Activated CD4-positive, alpha-beta T cell treated with anti-CD3 and anti-CD28 coated beads for 36 hours (primary cell): ENCODE data around the gene LPCAT3. TPM values are rescaled to one million over a fixed set of nuclear protein-coding genes. Genes with fewer than 3 reads are reported as not detected.
"Not testable (repeated sequence)": the region's sequence is repeated elsewhere in the genome, so short reads cannot be mapped to it uniquely, and the experiment has no call there.

Experiments
- ATAC-seq: fragments of 200-7000 bp; cut with Tn5 transposase; one replicate; pipeline ENCODE4 v1.10.0; 2021; ENCODE audit warnings: mild to moderate bottlenecking, moderate library complexity
- CTCF ChIA-PET: fragments of 350-600 bp; sonication (Branson Sonifier 250); formaldehyde crosslinking; loops from one replicate; lab custom pipeline; 2021; ENCODE audit warnings: antibody characterized with exemption; lab: Charles Lee
- POLR2A ChIA-PET: fragments of 350-600 bp; sonication (Branson Sonifier 250); formaldehyde crosslinking; loops from one replicate; lab custom pipeline; 2021; ENCODE audit warnings: antibody characterized with exemption, inconsistent platforms; lab: Charles Lee
- DNase-seq: peaks from one replicate; pipeline ENCODE4 v3.0.0-alpha.2; 2020
- H3K27ac Mint-ChIP-seq: one replicate; pipeline ENCODE4 v1.8.0; 2021; ENCODE audit warnings: mixed read lengths
- H3K27me3 Mint-ChIP-seq: one replicate; pipeline ENCODE4 v1.8.0; 2021; ENCODE audit warnings: mixed read lengths
- H3K36me3 Mint-ChIP-seq: one replicate; pipeline ENCODE4 v1.8.0; 2021; ENCODE audit warnings: low read depth, mixed read lengths
- H3K4me1 Mint-ChIP-seq: one replicate; pipeline ENCODE4 v1.8.0; 2021; ENCODE audit warnings: mixed read lengths
- H3K4me3 Mint-ChIP-seq: one replicate; pipeline ENCODE4 v1.8.0; 2021; ENCODE audit warnings: mild to moderate bottlenecking, moderate library complexity, mixed read lengths
- H3K9me3 Mint-ChIP-seq: one replicate; pipeline ENCODE4 v1.8.0; 2021; ENCODE audit warnings: low read depth, mixed read lengths
- intact Hi-C, 2 experiments: fragments of 100-400 bp; cut with DNase I in 1 of 2; cut with micrococcal nuclease in 1 of 2; formaldehyde crosslinking; loops; one replicate each; pipeline versions ENCODE4 v1.14.2 to v1.15.1; 2022 to 2024; cut with DNase I, micrococcal nuclease
- total RNA-seq, 2 experiments: library from RNA; stranded (reverse); gene quantifications; one replicate each; pipeline ENCODE4 v1.2.3, GENCODE V29; 2021

Gene LPCAT3
- total RNA-seq, 2 experiments from 2014 or later, result 20.8 to 28.0 TPM

DNA sequence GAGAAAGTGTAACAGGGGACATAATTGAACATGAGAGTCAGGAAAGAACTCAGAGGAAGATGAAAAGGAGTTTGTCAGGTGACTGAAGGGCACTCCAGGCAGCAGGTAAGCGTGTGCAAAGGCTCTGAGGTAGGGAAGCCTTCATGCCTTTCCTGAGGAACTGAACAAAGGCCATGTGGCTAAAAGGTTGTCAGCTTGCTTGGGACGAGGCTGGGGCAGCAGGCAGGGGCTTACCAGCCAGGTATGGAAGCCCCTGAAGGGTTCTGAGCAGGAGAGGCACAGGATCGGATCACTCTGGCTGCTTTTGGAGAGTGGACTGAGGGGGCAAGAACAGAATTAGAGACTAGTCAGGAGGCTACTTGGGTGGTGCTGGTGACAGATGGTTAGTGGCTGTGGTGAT, 5.2 kb downstream of the LPCAT3 start:
- no peaks in the 10 kb centered on the region for H3K9me3 Mint-ChIP-seq
- ChIA-PET POLR2A (no interaction called here), CTCF (interaction anchor here (1.7 kb wide), 1 partner anchor 15 kb away, joined by 3 read pairs; no protein-coding TSS in a partner anchor)
- no peak overlapping the region for H3K4me3 Mint-ChIP-seq
- ATAC-seq, result no peak
- H3K36me3 Mint-ChIP-seq, result peaks cover 11% of the 10 kb centered on the region
- no peak overlapping the region for H3K27ac Mint-ChIP-seq
- H3K27me3 Mint-ChIP-seq, result no peaks in the 10 kb centered on the region
- DNase-seq, result no peak
- peaks cover 26% of the 10 kb centered on the region for H3K4me1 Mint-ChIP-seq
- intact Hi-C loops, result no loop called here

GRCh38 chr12:7012024-7012607, 6.2 kb downstream of the LPCAT3 start:
- ChIA-PET CTCF (interaction anchor here (0.7 to 1.7 kb wide), 2 partner anchors 14 to 1027 kb away, joined by 3 read pairs; no protein-coding TSS in a partner anchor), POLR2A (interaction anchor here (0.7 kb wide), 1 partner anchor 191 kb away, joined by 3 read pairs; no protein-coding TSS in a partner anchor)
- Mint-ChIP-seq H3K27me3 (no peaks in the 10 kb centered on the region), H3K4me1 (peaks cover 19% of the 10 kb centered on the region), H3K27ac (no peak overlapping the region), H3K36me3 (peaks cover 13% of the 10 kb centered on the region), H3K4me3 (no peak overlapping the region), H3K9me3 (no peaks in the 10 kb centered on the region)
- DNase-seq (no peak), ATAC-seq (no peak)
- intact Hi-C loops, result no loop called here

- H3K9me3 Mint-ChIP-seq, H3K27me3 Mint-ChIP-seq, H3K27ac Mint-ChIP-seq, intact Hi-C loops, DNase-seq, ATAC-seq, H3K4me3 Mint-ChIP-seq: not testable (repeated sequence)
- Mint-ChIP-seq H3K4me1 (peaks cover 12% of the 10 kb centered on the region), H3K36me3 (peaks cover 17% of the 10 kb centered on the region)
- ChIA-PET CTCF (interaction anchor here (1.7 kb wide), 1 partner anchor 13 kb away, joined by 3 read pairs; no protein-coding TSS in a partner anchor), POLR2A (interaction anchor here (0.7 kb wide), 1 partner anchor 190 kb away, joined by 3 read pairs; no protein-coding TSS in a partner anchor)
Observed at GRCh38 chr12:7011398-7011797, 6.9 kb downstream of the LPCAT3 start.

GRCh38 chr12:7009512-7009911, 8.8 kb downstream of the LPCAT3 start:
- POLR2A ChIA-PET, result no interaction called here
- H3K4me3 Mint-ChIP-seq, result no peak overlapping the region

GRCh38 chr12:7008864-7009263, 9.4 kb downstream of the LPCAT3 start:
- Mint-ChIP-seq H3K4me3 (no peak overlapping the region), H3K27ac (no peak overlapping the region), H3K36me3 (peaks cover 17% of the 10 kb centered on the region), H3K4me1 (peaks cover 14% of the 10 kb centered on the region), H3K27me3 (no peaks in the 10 kb centered on the region), H3K9me3 (no peaks in the 10 kb centered on the region)
- no peak for DNase-seq
- no peak for ATAC-seq
- intact Hi-C loops, result no loop called here
- ChIA-PET CTCF (interaction anchor here (1.0 kb wide), 1 partner anchor 9 kb away, joined by 4 read pairs; the partner anchor contains the start of gene LPCAT3), POLR2A (no interaction called here)

More at GRCh38 chr12:7009512-7009911, 8.8 kb downstream of the LPCAT3 start:
- DNase-seq, result no peak
- ATAC-seq, result no peak
- no peaks in the 10 kb centered on the region for H3K27me3 Mint-ChIP-seq
- H3K27ac Mint-ChIP-seq, result no peak overlapping the region
- peaks cover 14% of the 10 kb centered on the region for H3K36me3 Mint-ChIP-seq
- H3K4me1 Mint-ChIP-seq, result peaks cover 11% of the 10 kb centered on the region
- H3K9me3 Mint-ChIP-seq, result no peaks in the 10 kb centered on the region
- CTCF ChIA-PET, result interaction anchor here (1.2 to 1.6 kb wide), 2 partner anchors 9 to 102 kb away, joined by 5 read pairs; partner anchors contain the start of gene LPCAT3
- intact Hi-C loops, result no loop called here

GRCh38 chr12:7006639-7007038, 11.6 kb downstream of the LPCAT3 start:
- H3K4me3 Mint-ChIP-seq, result no peak overlapping the region
- no peak for DNase-seq
- H3K4me1 Mint-ChIP-seq, result peaks cover 11% of the 10 kb centered on the region
- no peaks in the 10 kb centered on the region for H3K9me3 Mint-ChIP-seq
- intact Hi-C loops, result no loop called here
- H3K36me3 Mint-ChIP-seq, result peaks cover 24% of the 10 kb centered on the region
- H3K27ac Mint-ChIP-seq, result no peak overlapping the region
- CTCF ChIA-PET, result interaction anchor here (0.9 kb wide), 1 partner anchor 49 kb away, joined by 3 read pairs; no protein-coding TSS in a partner anchor
- H3K27me3 Mint-ChIP-seq, result no peaks in the 10 kb centered on the region
- POLR2A ChIA-PET, result no interaction called here
- no peak for ATAC-seq

- CTCF ChIA-PET, result interaction anchor here (0.8 to 1.1 kb wide), 4 partner anchors 9 to 106 kb away, joined by 3 to 7 read pairs (median 4); no protein-coding TSS in a partner anchor
- POLR2A ChIA-PET, result interaction anchor here (0.6 to 0.7 kb wide), 2 partner anchors 23 to 66 kb away, joined by 3 read pairs; no protein-coding TSS in a partner anchor
- Mint-ChIP-seq H3K36me3 (peaks cover 27% of the 10 kb centered on the region), H3K4me1 (peaks cover 11% of the 10 kb centered on the region), H3K4me3 (no peak overlapping the region), H3K27me3 (no peaks in the 10 kb centered on the region), H3K9me3 (no peaks in the 10 kb centered on the region), H3K27ac (no peak overlapping the region)
- DNase-seq (no peak), ATAC-seq (no peak)
- intact Hi-C loops, result no loop called here
Observed at GRCh38 chr12:7005311-7005710, 13.0 kb downstream of the LPCAT3 start.

DNA sequence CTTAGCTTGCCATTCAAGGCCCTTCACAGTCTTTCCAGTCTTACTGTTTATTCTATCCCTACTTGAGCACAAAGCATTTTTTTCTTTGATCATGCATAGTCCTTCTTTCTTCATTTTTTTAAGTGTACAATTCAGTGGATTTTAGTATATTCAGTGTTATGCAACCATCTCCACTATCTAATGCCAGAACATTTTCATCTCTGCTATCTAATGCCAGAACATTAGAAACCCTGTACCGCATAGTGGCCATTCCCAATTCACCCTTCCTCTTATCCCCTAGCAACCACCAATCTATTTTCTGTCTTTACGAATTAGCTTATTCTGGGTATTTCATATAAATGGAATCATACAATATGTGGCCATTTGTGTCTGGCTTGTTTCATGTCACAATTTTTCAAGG, 13.4 kb downstream of the LPCAT3 start:
- ATAC-seq (no peak), DNase-seq (no peak)
- no peak overlapping the region for H3K27ac Mint-ChIP-seq
- peaks cover 11% of the 10 kb centered on the region for H3K4me1 Mint-ChIP-seq
- no peak overlapping the region for H3K4me3 Mint-ChIP-seq
- intact Hi-C loops, result no loop called here
- peaks cover 24% of the 10 kb centered on the region for H3K36me3 Mint-ChIP-seq
- H3K27me3 Mint-ChIP-seq, result no peaks in the 10 kb centered on the region
- CTCF ChIA-PET, result interaction anchor here (0.5 to 1.2 kb wide), 6 partner anchors 9 to 320 kb away, joined by 3 to 4 read pairs (median 3); partner anchors contain the start of gene LRRC23
- POLR2A ChIA-PET, result interaction anchor here (0.6 to 0.7 kb wide), 2 partner anchors 22 to 67 kb away, joined by 3 read pairs; no protein-coding TSS in a partner anchor
- H3K9me3 Mint-ChIP-seq, result no peaks in the 10 kb centered on the region

DNA sequence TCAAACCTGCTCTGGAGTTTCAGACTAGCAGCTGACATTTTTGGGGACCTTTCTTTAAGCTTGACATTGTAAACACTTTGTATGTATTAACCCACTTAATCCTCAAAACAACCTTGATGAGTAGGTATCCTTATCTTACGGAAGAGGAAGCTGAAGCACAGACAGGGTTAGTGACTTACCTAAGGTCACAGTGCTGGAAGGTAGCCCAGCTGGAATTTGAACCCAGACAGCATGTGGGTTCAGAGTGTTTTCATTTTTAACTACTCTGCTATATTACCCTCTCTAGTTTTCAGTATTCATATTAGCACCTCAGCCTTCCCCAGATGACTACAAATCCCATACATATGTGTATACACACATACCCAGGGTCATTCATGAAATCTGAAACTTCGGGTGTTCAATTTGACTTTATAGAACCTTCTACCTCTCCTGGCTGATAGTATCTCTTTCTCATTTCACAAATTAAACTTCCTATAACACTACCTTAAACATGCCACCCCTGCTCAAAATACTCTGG, 13.9 kb downstream of the LPCAT3 start:
- H3K4me3 Mint-ChIP-seq, result no peak overlapping the region
- POLR2A ChIA-PET, result interaction anchor here (0.6 to 0.7 kb wide), 3 partner anchors 22 to 67 kb away, joined by 3 to 5 read pairs (median 3); no protein-coding TSS in a partner anchor
- peak overlapping the region; percentile 4 for H3K27ac Mint-ChIP-seq
- H3K4me1 Mint-ChIP-seq, result peaks cover 11% of the 10 kb centered on the region
- CTCF ChIA-PET, result interaction anchor here (0.5 to 1.2 kb wide), 7 partner anchors 19 to 320 kb away, joined by 3 to 4 read pairs (median 3); partner anchors contain the start of gene LRRC23
- no peaks in the 10 kb centered on the region for H3K27me3 Mint-ChIP-seq
- no peaks in the 10 kb centered on the region for H3K9me3 Mint-ChIP-seq
- ATAC-seq, result peak; percentile 53
- intact Hi-C loops, result no loop called here
- peaks cover 25% of the 10 kb centered on the region for H3K36me3 Mint-ChIP-seq
- DNase-seq, result no peak

DNA sequence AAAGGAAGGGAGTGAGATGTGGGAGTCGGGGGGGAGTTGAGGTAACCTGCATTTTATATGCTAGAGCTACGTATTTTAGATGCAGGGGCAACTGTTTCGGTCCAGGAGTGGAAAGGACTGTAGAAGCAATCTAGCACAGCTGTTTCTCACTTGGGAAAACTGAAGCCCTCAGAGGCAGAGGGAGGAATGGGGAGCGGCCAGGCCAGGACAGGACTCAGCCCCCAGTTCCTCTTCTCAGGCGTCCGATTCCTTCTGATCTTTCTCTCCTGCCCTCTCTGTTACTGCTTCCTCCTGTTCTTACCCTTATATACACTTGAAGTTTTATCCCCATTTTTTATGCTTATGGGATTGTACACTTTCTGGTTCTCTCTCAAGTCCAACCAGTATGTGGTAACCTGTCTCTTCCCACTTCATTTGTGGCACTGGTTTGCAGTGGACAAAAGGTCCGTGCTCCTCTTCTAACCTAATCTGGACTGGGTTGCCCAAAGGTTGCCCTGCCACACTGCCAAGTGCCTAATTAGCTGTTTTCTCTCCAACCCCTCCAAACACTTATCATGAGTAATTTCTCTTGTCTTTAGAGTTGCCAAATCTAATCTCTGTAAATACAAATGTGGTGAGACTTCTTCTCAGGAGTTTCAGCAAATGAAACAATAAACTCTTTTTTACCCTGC, 16.2 kb downstream of the LPCAT3 start:
- Mint-ChIP-seq H3K27me3 (no peaks in the 10 kb centered on the region), H3K9me3 (no peaks in the 10 kb centered on the region), H3K27ac (no peak overlapping the region), H3K4me3 (no peak overlapping the region), H3K4me1 (peaks cover 11% of the 10 kb centered on the region), H3K36me3 (peaks cover 32% of the 10 kb centered on the region)
- no peak for DNase-seq
- CTCF ChIA-PET, result no interaction called here
- intact Hi-C loops, result no loop called here
- POLR2A ChIA-PET, result no interaction called here
- ATAC-seq, result no peak
